Activated CD4-positive, CD25-positive, alpha-beta regulatory T cell treated with anti-CD3 and anti-CD28 coated beads, Interleukin-2, amount 50 U/mL, for 24 hours (primary cell): ENCODE data around the gene SLC6A11.

Source experiments
- ATAC-seq, 2 donors: fragments of 150-1000 bp; cut with Tn5 transposase; one replicate each; pipeline ENCODE4 v1.10.0; 2021; ENCODE audit warnings: mild to moderate bottlenecking in 1 of 2, moderate library complexity in 1 of 2

SLC6A11 gene

GRCh38 chr3:10985181-10985580 lies 169.2 kb downstream of the SLC6A11 start:
- ATAC-seq = no peak

GRCh38 chr3:10986592-10986991 lies 170.6 kb downstream of the SLC6A11 start:
- ATAC-seq = no peak

GRCh38 chr3:10988001-10988665 lies 172.1 kb downstream of the SLC6A11 start:
- no peak for ATAC-seq

GRCh38 chr3:10988991-10989484 lies 173.0 kb downstream of the SLC6A11 start:
- ATAC-seq = no peak
